ENCODE results near the gene LAD1. TPM values are rescaled to one million over a fixed set of nuclear protein-coding genes. Genes with fewer than 3 reads are reported as not detected.

The LAD1 gene
- polyA plus RNA-seq, 3 donors = not detected

DNA sequence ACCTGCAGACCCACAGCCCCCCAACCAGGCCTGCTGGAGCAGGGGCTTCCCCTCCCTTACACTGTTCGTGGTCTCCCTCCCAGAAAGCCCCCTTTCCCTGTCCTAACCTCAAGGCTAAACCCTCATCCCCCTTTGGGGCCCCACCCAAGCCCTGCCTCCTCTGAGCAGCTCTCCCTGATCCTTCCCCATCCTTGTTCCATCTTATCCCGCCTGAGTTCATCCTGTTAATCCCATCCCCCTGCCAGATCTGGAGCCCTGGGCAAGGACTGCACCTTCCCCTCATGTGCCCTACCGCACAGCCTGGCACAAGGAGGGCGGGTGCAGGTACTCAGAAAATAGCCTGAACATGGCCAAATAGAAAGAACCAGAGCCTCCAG, 14.7 kb downstream of the LAD1 start:
- peaks cover 5 to 9% (median 5%) of the 10 kb centered on the region in 3 donors for H3K27me3 Mint-ChIP-seq (ENCODE audit: low read depth in 3 of 3)

DNA sequence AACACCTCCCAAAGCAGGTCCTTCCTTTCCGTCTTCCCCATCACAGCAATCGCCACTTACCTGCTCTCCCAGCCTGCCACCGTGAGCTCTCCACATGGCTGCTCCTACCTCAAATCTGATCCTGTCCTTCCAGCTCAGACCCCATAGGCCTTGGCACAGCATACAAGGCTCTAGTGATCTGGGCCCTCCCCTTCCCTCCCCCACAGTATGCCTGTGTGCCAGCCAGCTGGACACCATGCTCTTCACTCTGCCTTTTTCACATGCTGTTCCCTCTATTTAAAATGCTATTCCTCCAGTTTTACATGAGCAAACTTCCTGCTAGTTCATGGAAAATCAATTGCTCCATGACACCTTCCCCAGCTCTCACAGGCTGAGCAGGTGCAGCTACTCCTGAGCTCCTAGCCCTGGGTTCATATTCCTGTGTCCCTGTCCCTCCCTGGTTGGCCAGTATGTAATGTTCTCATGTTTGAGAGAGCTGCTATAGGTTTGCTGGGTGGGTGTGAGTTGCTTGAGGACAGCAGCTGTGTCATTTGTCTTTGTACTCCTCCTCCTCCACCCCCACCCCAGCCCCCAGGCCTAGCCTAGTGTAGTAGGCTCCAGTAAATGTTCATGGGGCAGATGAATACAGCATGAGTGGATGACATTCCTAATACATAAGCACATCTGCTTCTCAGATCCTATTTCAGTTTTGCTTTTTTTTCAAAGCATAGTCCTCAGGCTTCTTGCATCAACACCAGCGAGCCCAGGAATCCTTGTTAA, 15.3 kb downstream of the LAD1 start:
- no peaks in the 10 kb centered on the region for H3K4me1 Mint-ChIP-seq
- H3K4me2 ChIP-seq (replicated peaks; ENCODE audit: extremely low read depth, low read length, poor library complexity, severe bottlenecking) = no peak overlapping the region
- H3K27ac Mint-ChIP-seq = no peak overlapping the region

More for the DNA sequence above, 14.7 kb downstream of the LAD1 start:
- intact Hi-C loops (cut with micrococcal nuclease) = no loop called here
- Histone ChIP-seq H3K9me3 (replicated peaks in 1 of 2; ENCODE audit: control insufficient read depth in 1 of 2, insufficient read depth in 1 of 2, low read length in 2 of 2) (no peaks in the 10 kb centered on the region), H3K4me3 (replicated peaks in 1 of 3; ENCODE audit: low read depth in 2 of 3, low read length in 3 of 3) (no peak overlapping the region), H3K4me2 (replicated peaks; ENCODE audit: extremely low read depth, low read length, poor library complexity, severe bottlenecking) (no peak overlapping the region), H3K27me3 (ENCODE audit: control insufficient read depth in 2 of 2, insufficient read depth in 2 of 2, low read length in 2 of 2) (no peaks in the 10 kb centered on the region), H3K27ac (ENCODE audit: low read depth in 1 of 2, low read length in 2 of 2) (no peak overlapping the region), H3K79me2 (ENCODE audit: insufficient read depth, low read length) (no peaks in the 10 kb centered on the region), H3K36me3 (replicated peaks in 1 of 2; ENCODE audit: control insufficient read depth in 1 of 2, insufficient read depth in 2 of 2, low read length in 2 of 2) (no peaks in the 10 kb centered on the region), H2AFZ (ENCODE audit: insufficient read depth, low read depth, low read length, poor library complexity, severe bottlenecking) (no peak overlapping the region), H4K20me1 (ENCODE audit: insufficient read depth, low read length) (no peaks in the 10 kb centered on the region), H3K9ac (ENCODE audit: insufficient read depth, low read length, poor library complexity, severe bottlenecking) (no peak overlapping the region), H3K4me1 (ENCODE audit: control insufficient read depth in 1 of 2, insufficient read depth in 2 of 2, low read length in 2 of 2) (no peaks in the 10 kb centered on the region)
- WGBS (ENCODE audit: insufficient coverage) = 69% methylated on average over 2 of the region's 4 CpGs
- Mint-ChIP-seq H3K36me3 (no peaks in the 10 kb centered on the region), H3K4me1 (no peaks in the 10 kb centered on the region), H3K9me3 (no peaks in the 10 kb centered on the region), H3K27ac (no peak overlapping the region), H3K4me3 (no peak overlapping the region)
- TF ChIP-seq, protein P1, sequence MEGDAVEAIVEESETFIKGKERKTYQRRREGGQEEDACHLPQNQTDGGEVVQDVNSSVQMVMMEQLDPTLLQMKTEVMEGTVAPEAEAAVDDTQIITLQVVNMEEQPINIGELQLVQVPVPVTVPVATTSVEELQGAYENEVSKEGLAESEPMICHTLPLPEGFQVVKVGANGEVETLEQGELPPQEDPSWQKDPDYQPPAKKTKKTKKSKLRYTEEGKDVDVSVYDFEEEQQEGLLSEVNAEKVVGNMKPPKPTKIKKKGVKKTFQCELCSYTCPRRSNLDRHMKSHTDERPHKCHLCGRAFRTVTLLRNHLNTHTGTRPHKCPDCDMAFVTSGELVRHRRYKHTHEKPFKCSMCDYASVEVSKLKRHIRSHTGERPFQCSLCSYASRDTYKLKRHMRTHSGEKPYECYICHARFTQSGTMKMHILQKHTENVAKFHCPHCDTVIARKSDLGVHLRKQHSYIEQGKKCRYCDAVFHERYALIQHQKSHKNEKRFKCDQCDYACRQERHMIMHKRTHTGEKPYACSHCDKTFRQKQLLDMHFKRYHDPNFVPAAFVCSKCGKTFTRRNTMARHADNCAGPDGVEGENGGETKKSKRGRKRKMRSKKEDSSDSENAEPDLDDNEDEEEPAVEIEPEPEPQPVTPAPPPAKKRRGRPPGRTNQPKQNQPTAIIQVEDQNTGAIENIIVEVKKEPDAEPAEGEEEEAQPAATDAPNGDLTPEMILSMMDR (IDR thresholded peaks at IDR 0.05) = no peak
- no peak for DNase-seq

More for the DNA sequence above, 15.3 kb downstream of the LAD1 start:
- no peak overlapping the region for H3K4me3 Mint-ChIP-seq
- H3K27me3 ChIP-seq (ENCODE audit: control insufficient read depth in 2 of 2, insufficient read depth in 2 of 2, low read length in 2 of 2) = no peaks in the 10 kb centered on the region
- H3K27ac ChIP-seq (ENCODE audit: low read depth in 1 of 2, low read length in 2 of 2) = no peak overlapping the region
- TF ChIP-seq, protein P1 (IDR thresholded peaks at IDR 0.05) = no peak
- no peaks in the 10 kb centered on the region for H3K9me3 Mint-ChIP-seq
- no peak overlapping the region for H3K9ac ChIP-seq (ENCODE audit: insufficient read depth, low read length, poor library complexity, severe bottlenecking)
- H3K36me3 ChIP-seq (replicated peaks in 1 of 2; ENCODE audit: control insufficient read depth in 1 of 2, insufficient read depth in 2 of 2, low read length in 2 of 2) = no peaks in the 10 kb centered on the region
- intact Hi-C loops (cut with micrococcal nuclease) = no loop called here
- H3K36me3 Mint-ChIP-seq = no peaks in the 10 kb centered on the region
- no peak for DNase-seq
- H2AFZ ChIP-seq (ENCODE audit: insufficient read depth, low read depth, low read length, poor library complexity, severe bottlenecking) = no peak overlapping the region
- H3K4me3 ChIP-seq (replicated peaks in 1 of 3; ENCODE audit: low read depth in 2 of 3, low read length in 3 of 3) = no peak overlapping the region
- H4K20me1 ChIP-seq (ENCODE audit: insufficient read depth, low read length) = no peaks in the 10 kb centered on the region
- H3K4me1 ChIP-seq (ENCODE audit: control insufficient read depth in 1 of 2, insufficient read depth in 2 of 2, low read length in 2 of 2) = no peaks in the 10 kb centered on the region
- WGBS (ENCODE audit: insufficient coverage) = 91% methylated on average over 4 of the region's 4 CpGs
- H3K27me3 Mint-ChIP-seq (ENCODE audit: low read depth in 3 of 3) = peaks cover 5 to 9% (median 5%) of the 10 kb centered on the region in 3 donors
- H3K9me3 ChIP-seq (replicated peaks in 1 of 2; ENCODE audit: control insufficient read depth in 1 of 2, insufficient read depth in 1 of 2, low read length in 2 of 2) = no peaks in the 10 kb centered on the region
- no peaks in the 10 kb centered on the region for H3K79me2 ChIP-seq (ENCODE audit: insufficient read depth, low read length)

Measured in CD14-positive monocyte (primary cell).